Measurements from ENCODE around the gene HES3. TPM values are rescaled to one million over a fixed set of nuclear protein-coding genes. Genes with fewer than 3 reads are reported as not detected.

Gene HES3
- total RNA-seq, 1 donor from 2014 or later, result not detected

- intact Hi-C loops (cut with DNase I), result no loop called here
- no peak for DNase-seq (ENCODE audit: missing footprints)
- ATAC-seq, result no peak
Measured at GRCh38 chr1:6271554-6271953, 27.6 kb downstream of the HES3 start.

GRCh38 chr1:6272452-6272851 is 28.5 kb downstream of the HES3 start:
- DNase-seq (ENCODE audit: missing footprints) (no peak), ATAC-seq (no peak)
- intact Hi-C loops (cut with DNase I), result no loop called here

- intact Hi-C loops (cut with DNase I), result no loop called here
- no peak for DNase-seq (ENCODE audit: missing footprints)
- no peak for ATAC-seq
Measured at GRCh38 chr1:6272868-6273267, 28.9 kb downstream of the HES3 start.

DNA sequence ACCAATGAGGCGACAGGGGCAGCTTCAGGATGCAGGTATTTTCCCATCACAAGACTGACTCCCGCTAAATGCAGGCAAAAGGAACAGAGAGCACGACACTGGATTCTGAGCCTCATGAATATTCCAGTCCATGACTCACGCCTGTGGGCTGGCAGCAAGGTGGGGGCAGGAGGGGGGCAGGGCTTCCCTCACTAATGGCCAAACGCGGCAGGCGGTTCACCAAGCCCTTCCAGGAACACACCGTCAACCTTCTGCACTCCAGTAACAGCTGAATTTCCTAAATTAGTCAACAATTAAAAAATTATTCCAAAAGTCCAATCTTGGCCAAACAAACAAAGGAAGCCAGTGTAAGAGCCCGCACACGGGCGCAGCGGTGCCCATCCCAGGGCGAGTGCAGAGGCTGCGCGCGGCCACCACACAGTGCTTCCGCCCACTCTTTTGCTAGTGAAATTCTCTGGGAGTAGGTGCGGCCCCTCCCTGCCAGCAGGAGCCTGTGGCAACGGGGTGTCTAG is 29.5 kb downstream of the HES3 start:
- ATAC-seq (no peak), DNase-seq (ENCODE audit: missing footprints) (no peak)
- intact Hi-C loops (cut with DNase I), result no loop called here

GRCh38 chr1:6274102-6274501 is 30.1 kb downstream of the HES3 start:
- no peak for ATAC-seq
- intact Hi-C loops (cut with DNase I), result no loop called here
- no peak for DNase-seq (ENCODE audit: missing footprints)

GRCh38 chr1:6274622-6275139 is 30.7 kb downstream of the HES3 start:
- no peak for ATAC-seq
- intact Hi-C loops (cut with DNase I), result no loop called here
- no peak for DNase-seq (ENCODE audit: missing footprints)

DNA sequence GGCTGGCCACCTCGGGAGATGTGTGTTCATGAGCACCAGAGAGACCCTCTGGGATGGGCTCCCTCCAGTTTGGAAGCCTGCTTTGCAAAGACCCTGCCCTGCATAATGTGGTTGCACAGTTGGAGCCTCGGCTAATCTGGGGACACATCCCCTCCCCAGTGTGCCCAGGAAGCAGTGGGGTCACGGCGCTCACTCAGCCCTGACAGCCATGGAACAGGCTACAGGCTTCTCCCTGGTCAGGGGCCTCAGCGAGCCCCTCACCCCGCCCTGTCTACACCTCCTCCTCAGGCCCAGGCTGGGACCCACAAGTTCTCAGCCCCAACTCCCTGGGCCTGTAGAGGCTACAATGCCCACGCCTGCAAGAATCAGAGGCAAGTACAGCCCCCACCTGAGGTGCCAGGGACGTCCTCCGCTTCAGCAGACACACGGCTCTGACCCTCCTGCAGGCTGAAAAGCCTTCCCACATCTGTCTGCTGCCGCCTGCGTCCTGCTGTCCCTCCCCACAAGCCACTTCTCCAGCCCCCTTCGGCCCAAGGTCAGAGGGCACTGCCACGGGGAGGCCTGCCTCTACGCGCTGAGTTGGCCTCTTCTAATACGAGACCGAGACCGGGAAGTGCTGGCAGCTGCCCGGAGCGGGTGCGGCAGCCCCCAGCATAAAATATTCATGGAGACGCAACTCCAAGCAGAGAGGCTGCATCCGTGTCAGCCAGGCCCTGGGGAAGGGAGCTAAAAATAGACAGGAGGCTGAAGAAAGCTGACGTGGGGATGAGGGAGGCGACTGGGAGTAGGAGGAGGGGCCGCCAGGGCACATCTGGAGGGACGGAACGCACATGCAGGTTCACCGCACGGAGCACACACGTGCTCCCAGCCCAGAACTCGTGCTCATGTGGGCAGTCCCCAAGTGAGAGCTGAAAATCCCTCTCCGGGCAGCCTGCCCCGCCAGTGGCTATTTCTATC is 32.1 kb downstream of the HES3 start:
- intact Hi-C loops (cut with DNase I), result no loop called here
- peak; percentile 82 for ATAC-seq

GRCh38 chr1:6276811-6277555 is 33.0 kb downstream of the HES3 start:
- intact Hi-C loops (cut with DNase I), result no loop called here
- ATAC-seq (no peak), DNase-seq (ENCODE audit: missing footprints) (no peak)

More for the DNA sequence above, 32.1 kb downstream of the HES3 start:
- no peak for DNase-seq (ENCODE audit: missing footprints)

- intact Hi-C loops (cut with DNase I), result no loop called here
- ATAC-seq (no peak), DNase-seq (ENCODE audit: missing footprints) (no peak)
Measured at GRCh38 chr1:6278263-6278662, 34.3 kb downstream of the HES3 start.

GRCh38 chr1:6279066-6279465 is 35.1 kb downstream of the HES3 start:
- intact Hi-C loops (cut with DNase I), result no loop called here
- no peak for DNase-seq (ENCODE audit: missing footprints)
- no peak for ATAC-seq

- intact Hi-C loops (cut with DNase I), result no loop called here
- no peak for ATAC-seq
Measured at GRCh38 chr1:6279613-6280383, 35.8 kb downstream of the HES3 start.

DNA sequence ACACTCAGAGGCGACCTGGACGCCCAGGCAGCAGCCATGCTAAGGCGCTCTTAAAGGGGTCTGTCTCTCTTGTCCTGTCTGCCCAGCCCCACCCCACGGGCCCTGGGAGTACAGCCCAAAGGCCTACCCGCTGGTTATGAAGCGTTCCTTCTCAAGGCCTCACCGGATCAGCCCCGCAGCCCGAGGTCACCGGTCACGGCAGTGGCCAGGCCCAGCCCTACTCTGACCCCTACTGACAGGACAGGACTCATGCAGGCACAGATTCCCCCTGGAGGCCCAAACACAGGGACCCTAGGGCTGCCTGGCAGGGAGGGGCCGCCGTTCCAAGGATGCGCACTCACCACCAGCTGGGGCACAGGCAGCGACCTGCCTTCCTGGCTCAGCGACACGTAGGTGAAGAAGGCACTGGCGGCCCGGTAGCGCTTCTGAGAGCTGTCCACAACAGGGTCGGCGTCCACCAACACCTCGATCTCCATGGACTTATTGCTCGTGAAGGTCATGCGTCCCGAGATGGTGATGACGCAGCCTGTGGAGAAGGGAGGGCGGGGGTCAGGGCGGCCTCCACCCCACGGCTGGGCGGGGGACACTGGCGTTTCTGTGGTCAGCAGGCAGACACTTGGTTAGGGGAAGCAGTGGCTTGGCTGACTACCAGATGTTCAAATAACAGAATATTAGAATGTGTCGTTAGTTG is 36.9 kb downstream of the HES3 start:
- no peak for DNase-seq (ENCODE audit: missing footprints)
- peak; percentile 47 for ATAC-seq
- intact Hi-C loops (cut with DNase I), result no loop called here

More at GRCh38 chr1:6279613-6280383, 35.8 kb downstream of the HES3 start:
- DNase-seq (ENCODE audit: missing footprints), result no peak

DNA sequence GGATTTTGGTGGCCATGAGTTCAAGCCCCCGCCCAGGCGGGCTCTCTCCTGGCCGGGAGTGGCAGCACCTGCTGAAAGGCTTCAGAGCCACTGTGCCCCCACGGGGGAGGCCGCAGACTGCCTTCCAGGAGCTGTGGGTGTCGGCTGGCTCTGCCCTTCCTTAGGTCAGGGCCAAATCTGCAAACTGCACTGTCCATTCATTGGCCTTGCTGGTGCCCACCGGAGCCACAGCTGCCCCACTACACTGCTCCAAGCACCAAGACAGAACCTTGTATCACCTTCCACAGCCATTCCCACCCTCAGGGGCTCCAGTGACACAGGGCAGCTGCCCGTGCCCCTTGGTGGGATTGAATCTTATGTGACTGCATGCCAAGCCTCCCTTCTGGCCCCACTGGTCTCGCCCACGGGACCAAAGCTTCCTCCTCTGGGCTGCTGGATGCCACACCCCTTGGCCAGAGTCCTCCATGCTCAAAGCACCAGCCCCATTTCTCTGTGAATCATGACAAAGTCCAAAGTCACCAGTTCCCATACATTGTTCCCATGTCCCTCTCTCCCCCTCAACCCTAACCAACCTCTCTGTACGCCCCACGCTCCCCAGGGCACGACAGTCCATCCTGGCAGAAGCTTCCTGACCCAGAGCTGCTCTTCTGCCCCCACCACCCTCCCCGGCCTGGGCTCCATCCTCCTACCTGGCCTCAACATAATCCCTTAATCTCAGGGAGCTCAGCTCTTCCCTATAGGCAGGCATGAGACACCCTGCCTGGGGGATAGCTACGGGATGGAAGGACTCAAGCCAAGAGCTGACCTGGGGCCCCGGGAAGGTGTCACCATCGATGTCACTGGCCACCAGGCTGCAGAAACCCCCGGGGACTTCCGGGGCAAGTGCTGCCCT is 37.8 kb downstream of the HES3 start:
- no peak for ATAC-seq
- intact Hi-C loops (cut with DNase I), result no loop called here
- DNase-seq (ENCODE audit: missing footprints), result no peak

- DNase-seq (ENCODE audit: missing footprints) (no peak), ATAC-seq (no peak)
- intact Hi-C loops (cut with DNase I), result no loop called here
Measured at GRCh38 chr1:6282577-6283270, 38.7 kb downstream of the HES3 start.

DNA sequence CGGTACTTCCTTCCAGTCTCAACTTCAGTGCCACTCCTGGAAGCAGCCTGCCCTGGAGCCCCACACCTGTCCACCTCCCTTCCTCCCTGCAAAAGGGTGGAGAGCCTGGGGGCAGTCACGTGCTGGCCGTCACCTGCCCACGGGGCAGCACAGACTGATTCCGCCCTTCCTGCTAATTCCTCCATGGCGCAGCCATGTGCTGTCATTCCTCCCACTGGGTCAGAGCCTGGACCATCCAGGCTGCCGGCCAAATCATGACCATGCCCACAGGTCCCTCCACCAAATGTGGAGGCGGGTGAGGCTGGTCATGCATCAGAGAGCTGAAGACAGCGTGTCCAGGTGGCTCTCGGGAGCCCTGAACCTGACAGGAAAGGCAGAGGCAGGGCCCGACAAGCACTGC is 41.4 kb downstream of the HES3 start:
- ATAC-seq (no peak), DNase-seq (ENCODE audit: missing footprints) (no peak)
- intact Hi-C loops (cut with DNase I), result no loop called here

DNA sequence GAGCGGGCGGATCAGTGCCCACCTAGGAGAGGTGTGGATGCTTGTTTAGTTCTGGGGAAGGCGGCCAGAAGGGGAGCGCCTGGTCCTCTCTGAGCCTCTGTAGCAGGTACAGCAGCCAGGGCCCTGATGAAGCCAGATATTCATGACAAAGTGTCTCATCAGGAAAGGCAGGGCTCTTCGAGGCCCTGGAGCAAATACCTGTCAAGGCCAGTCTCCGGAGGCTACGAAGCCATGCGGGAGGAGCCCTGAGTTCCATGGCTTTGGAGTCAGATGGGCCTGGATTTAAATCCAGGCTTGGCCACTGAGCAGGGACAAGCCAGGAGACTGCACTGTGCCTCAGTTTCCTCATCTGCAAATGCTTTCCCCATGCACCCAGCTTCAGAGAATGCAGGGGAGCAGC is 42.3 kb downstream of the HES3 start:
- intact Hi-C loops (cut with DNase I), result no loop called here
- no peak for ATAC-seq
- DNase-seq (ENCODE audit: missing footprints), result no peak

DNA sequence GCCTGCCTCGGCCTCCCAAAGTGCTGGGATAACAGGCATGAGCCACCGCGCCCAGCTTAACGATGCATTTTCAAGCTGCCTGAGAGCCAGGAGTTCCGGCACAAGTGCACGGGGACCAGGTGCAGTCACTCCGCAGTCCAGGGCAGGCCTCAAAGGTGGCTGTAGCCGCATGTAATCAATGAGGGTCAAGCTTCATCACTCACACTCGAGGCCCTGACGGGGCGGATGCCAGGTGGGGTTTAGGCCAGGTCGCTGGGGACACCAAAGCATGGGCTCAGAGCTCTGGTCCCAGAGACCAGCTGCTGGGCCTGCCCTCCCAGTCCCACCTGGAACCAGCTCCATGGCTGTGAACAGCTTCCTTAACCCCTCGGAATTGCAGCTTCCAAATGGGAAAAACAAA is 43.0 kb downstream of the HES3 start:
- ATAC-seq, result no peak
- intact Hi-C loops (cut with DNase I), result no loop called here
- no peak for DNase-seq (ENCODE audit: missing footprints)

Data from Right ventricle myocardium inferior (tissue), 1 donor.